NB4 (cell line): ENCODE results near the gene DNAJC7.
A peak's percentile ranks its signal among the peaks of the same experiment; 100 is the strongest.
"Not testable (repeated sequence)": the region's sequence is repeated elsewhere in the genome, so short reads cannot be mapped to it uniquely, and the experiment has no call there.

Source experiments
- DNase-seq: peaks from one replicate; pipeline ENCODE4 v3.0.0; 2010; ENCODE audit warnings: low read depth
- H3K4me3 ChIP-seq: one replicate; pipeline ENCODE4 v1.5.1; 2011; ENCODE audit warnings: mild to moderate bottlenecking, low read depth, low read length, moderate library complexity
- MYC ChIP-seq: IDR thresholded peaks from 2 replicates; pipeline ENCODE4 v1.6.1; 2011; ENCODE audit warnings: low read depth, low read length
- POLR2A ChIP-seq: IDR thresholded peaks from 2 replicates; pipeline ENCODE4 v1.6.1; 2011; ENCODE audit warnings: mild to moderate bottlenecking; ENCODE audit not compliant: insufficient read length; ENCODE audit errors: extremely low read depth
- TF ChIP-seq, protein P1 (sequence below): IDR thresholded peaks from 2 replicates; pipeline ENCODE4 v1.6.1; 2011; ENCODE audit warnings: low read depth, low read length
- TF ChIP-seq, protein P2 (sequence below): IDR thresholded peaks from one replicate; pipeline ENCODE4 v1.5.1; 2012; ENCODE audit warnings: low read depth, low read length

DNAJC7 gene

GRCh38 chr17:42018988-42019387 lies 1.7 kb upstream of the DNAJC7 start:
- no peak for DNase-seq
- H3K4me3 ChIP-seq = no peak overlapping the region
- no peak for TF ChIP-seq MYC
- TF ChIP-seq, protein P1, sequence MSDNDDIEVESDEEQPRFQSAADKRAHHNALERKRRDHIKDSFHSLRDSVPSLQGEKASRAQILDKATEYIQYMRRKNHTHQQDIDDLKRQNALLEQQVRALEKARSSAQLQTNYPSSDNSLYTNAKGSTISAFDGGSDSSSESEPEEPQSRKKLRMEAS = no peak
- TF ChIP-seq, protein P2, sequence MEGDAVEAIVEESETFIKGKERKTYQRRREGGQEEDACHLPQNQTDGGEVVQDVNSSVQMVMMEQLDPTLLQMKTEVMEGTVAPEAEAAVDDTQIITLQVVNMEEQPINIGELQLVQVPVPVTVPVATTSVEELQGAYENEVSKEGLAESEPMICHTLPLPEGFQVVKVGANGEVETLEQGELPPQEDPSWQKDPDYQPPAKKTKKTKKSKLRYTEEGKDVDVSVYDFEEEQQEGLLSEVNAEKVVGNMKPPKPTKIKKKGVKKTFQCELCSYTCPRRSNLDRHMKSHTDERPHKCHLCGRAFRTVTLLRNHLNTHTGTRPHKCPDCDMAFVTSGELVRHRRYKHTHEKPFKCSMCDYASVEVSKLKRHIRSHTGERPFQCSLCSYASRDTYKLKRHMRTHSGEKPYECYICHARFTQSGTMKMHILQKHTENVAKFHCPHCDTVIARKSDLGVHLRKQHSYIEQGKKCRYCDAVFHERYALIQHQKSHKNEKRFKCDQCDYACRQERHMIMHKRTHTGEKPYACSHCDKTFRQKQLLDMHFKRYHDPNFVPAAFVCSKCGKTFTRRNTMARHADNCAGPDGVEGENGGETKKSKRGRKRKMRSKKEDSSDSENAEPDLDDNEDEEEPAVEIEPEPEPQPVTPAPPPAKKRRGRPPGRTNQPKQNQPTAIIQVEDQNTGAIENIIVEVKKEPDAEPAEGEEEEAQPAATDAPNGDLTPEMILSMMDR = no peak
- no peak for TF ChIP-seq POLR2A

GRCh38 chr17:42018339-42018738 lies 1.1 kb upstream of the DNAJC7 start:
- peak; percentile 70 for DNase-seq
- TF ChIP-seq, protein P1 = no peak
- TF ChIP-seq MYC (no peak), POLR2A (no peak)
- TF ChIP-seq, protein P2 = no peak
- peak overlapping the region; percentile 75 for H3K4me3 ChIP-seq

DNA sequence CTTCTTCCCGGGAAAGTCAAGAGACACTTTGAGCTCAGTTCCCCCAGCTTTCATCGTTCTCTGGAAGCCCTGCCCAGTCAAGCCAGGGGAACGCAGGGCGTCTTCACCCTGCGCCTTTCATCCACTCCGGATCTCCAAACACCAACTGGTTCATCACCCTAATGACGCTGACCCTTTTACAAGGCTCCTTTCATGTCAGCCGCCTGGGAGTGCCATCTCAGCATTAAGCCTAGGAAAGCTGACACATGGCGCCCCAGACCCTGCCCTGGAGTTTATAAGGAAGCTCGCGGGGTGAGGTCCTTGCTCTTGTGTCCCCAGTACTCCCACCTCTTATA lies 594 bp upstream of the DNAJC7 start:
- peak; percentile 61 for DNase-seq
- TF ChIP-seq MYC = no peak
- no peak for TF ChIP-seq POLR2A
- TF ChIP-seq, protein P2 = no peak
- TF ChIP-seq, protein P1 = no peak
- H3K4me3 ChIP-seq = peak overlapping the region; percentile 75

DNA sequence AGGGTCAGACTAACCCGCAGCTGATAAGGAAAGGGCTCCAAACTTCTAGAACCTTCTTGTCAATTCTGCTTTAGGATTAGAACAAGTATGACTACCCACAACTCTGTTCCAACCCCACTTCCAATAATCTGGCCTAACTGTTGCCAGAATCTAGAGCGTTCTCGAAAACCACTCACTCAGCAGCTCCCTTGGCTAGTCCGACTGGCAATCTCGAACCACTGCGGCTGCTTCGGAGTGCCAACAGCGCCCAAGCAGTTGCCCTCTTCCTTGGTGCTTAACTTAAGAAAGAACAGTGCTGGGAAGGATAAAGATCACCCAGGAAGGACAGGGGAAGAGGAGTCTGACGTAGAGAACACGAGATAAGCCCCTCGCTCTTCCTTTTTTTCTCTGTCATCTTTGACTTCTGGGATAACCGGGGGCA lies 818 bp downstream of the DNAJC7 start:
- no peak for TF ChIP-seq MYC
- TF ChIP-seq POLR2A = no peak
- TF ChIP-seq, protein P2 = no peak
- TF ChIP-seq, protein P1 = no peak
- DNase-seq = no peak
- H3K4me3 ChIP-seq = peak overlapping the region; percentile 75

DNA sequence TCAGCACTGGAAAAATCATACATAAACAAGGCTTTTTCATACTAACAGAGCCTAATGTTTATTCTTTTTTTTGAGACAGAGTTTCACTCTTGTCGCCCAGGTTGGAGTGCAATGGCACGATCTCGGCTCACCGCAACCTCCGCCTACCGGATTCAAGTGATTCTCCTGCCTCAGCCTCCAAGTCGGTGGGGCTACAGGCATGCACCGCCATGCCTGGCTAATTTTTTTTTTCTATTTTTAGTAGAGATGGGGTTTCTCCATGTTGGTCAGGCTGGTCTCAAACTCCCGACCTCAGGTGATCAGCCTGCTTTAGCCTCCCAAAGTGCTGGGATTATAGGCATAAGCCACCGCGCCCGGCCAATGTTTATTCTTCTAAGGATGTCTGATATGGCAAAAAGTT lies 3.5 kb downstream of the DNAJC7 start:
- H3K4me3 ChIP-seq, DNase-seq: not testable (repeated sequence)

GRCh38 chr17:42012363-42012762 lies 4.9 kb downstream of the DNAJC7 start:
- H3K4me3 ChIP-seq, DNase-seq: not testable (repeated sequence)

DNA sequence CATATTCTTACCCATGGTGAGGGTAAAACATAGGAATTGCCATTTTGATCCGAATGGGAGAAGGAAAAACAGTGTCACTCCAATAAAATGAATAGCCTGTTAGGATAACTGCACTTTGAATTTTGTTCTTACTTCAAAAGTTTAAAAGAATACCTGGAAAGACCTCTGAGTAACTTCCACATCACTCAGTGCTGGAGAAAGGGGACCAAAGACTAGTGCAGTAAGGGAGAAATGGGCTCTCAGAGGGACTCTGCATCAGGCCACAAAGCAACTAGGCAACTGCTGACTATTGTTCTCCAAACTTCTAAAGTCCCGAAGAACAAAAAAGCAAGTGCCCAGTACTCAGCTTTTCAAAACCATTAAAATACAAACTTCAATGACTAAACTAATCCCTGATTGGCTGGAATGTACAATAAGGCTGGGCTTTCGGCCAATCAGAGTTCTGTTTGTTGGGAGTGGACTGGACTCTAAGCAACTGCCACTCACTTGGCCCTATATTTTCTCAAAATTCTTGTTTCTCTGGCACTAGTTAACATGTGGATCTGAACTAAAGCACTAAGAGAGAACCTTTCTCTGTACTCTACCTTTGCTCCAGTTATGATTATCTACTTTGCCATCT lies 6.2 kb downstream of the DNAJC7 start:
- TF ChIP-seq MYC (no peak), POLR2A (no peak)
- TF ChIP-seq, protein P1 = no peak
- TF ChIP-seq, protein P2 = no peak
- DNase-seq = peak; percentile 28
- no peak overlapping the region for H3K4me3 ChIP-seq

DNA sequence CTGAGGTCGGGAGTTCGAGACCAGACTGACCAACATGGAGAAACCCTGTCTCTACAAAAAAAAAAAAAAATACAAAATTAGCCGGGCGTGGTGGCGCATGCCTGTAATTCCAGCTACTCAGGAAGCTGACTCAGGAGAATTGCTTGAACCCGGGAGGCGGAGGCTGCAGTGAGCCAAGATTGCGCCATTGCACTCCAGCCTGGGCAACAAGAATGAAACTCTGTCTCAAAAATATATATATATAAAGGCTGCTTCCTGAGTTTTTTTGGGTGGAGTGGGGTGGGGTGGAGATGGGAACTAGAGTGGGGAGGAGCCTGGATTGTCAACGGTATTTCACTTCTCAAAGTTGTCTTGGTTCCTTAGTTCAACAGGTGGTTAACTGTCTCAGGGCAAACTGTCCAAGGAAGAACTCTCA lies 7.0 kb downstream of the DNAJC7 start:
- DNase-seq = peak; percentile 59

More for the DNA sequence above, 7.0 kb downstream of the DNAJC7 start:
- not testable (repeated sequence) for H3K4me3 ChIP-seq
